A673 (cell line): Measurements from ENCODE around the gene CEMIP. TPM values are rescaled to one million over a fixed set of nuclear protein-coding genes. Genes with fewer than 3 reads are reported as not detected.

ENCODE experiments used
- BruUV-seq: library from RNA; stranded (reverse); fragments of 400-500 nt; replicated peaks from 2 replicates; lab custom pipeline; 2021; lab: Mats Ljungman, UMichigan
- CTCF ChIA-PET: fragments of 300-600 bp; sonication (Branson Sonifier 250); formaldehyde crosslinking; loops from one replicate; lab custom pipeline; 2022; ENCODE audit warnings: antibody characterized with exemption; lab: Charles Lee
- POLR2A ChIA-PET: fragments of 300-600 bp; sonication (Branson Sonifier 250); formaldehyde crosslinking; loops from one replicate; lab custom pipeline; 2022; ENCODE audit warnings: antibody characterized with exemption; ENCODE audit not compliant: low non-redundant PET; lab: Charles Lee
- DNase-seq: peaks from one replicate; pipeline ENCODE4 v3.0.0-alpha.2; 2015; ENCODE audit warnings: low spot score
- H3K27ac ChIP-seq: fragments of 200-600 bp; sonication (generic); 2 replicates; pipeline ENCODE4 v1.5.1; 2016; ENCODE audit warnings: mixed run types, low read depth, mild to moderate bottlenecking, mixed read lengths, antibody characterized with exemption, low read length; ENCODE audit not compliant: poor library complexity, severe bottlenecking
- H3K27me3 ChIP-seq: fragments of 200-600 bp; sonication (generic); replicated peaks from 2 replicates; pipeline ENCODE4 v1.6.1; 2017; ENCODE audit warnings: mixed run types, low read depth, mild to moderate bottlenecking, mixed read lengths, antibody characterized with exemption, low read length; ENCODE audit not compliant: insufficient read depth, poor library complexity
- H3K36me3 ChIP-seq: fragments of 200-600 bp; sonication (generic); 2 replicates; pipeline ENCODE4 v1.6.1; 2016; ENCODE audit warnings: mixed run types, mild to moderate bottlenecking, mixed read lengths, antibody characterized with exemption, low read length; ENCODE audit not compliant: insufficient read depth, poor library complexity, severe bottlenecking
- H3K4me1 ChIP-seq: fragments of 200-600 bp; sonication (generic); 2 replicates; pipeline ENCODE4 v1.6.1; 2017; ENCODE audit warnings: mixed run types, mild to moderate bottlenecking, mixed read lengths, antibody characterized with exemption, low read length; ENCODE audit not compliant: insufficient read depth, poor library complexity, severe bottlenecking
- H3K4me3 ChIP-seq: fragments of 200-600 bp; sonication (generic); 2 replicates; pipeline ENCODE4 v1.5.1; 2016; ENCODE audit warnings: low read depth, mixed run types, mild to moderate bottlenecking, mixed read lengths, low read length; ENCODE audit not compliant: poor library complexity, severe bottlenecking
- H3K9me3 ChIP-seq: fragments of 200-600 bp; sonication (generic); 2 replicates; pipeline ENCODE4 v1.6.1; 2016; ENCODE audit warnings: mixed run types, low read depth, mild to moderate bottlenecking, mixed read lengths, antibody characterized with exemption, low read length; ENCODE audit not compliant: poor library complexity, severe bottlenecking
- EZH2 ChIP-seq: fragments of 200-600 bp; sonication (generic); IDR thresholded peaks from 2 replicates; pipeline ENCODE4 v1.6.1; 2017; ENCODE audit warnings: borderline replicate concordance, low read depth, mild to moderate bottlenecking, mixed read lengths, antibody characterized with exemption, low read length; ENCODE audit not compliant: poor library complexity, severe bottlenecking
- intact Hi-C: fragments of 100-400 bp; cut with micrococcal nuclease; formaldehyde crosslinking; loops from one replicate; pipeline ENCODE4 v1.10.0; 2022; ENCODE audit not compliant: unreplicated experiment
- total RNA-seq: library from RNA; stranded (reverse); gene quantifications from 2 replicates; pipeline ENCODE4 v1.2.3, GENCODE V29; 2021
- TF ChIP-seq, protein P1 (sequence below): fragments of 300-800, 200-600 bp; sonication (generic); conservative IDR thresholded peaks from 2 replicates; pipeline ENCODE4 v1.5.1; 2017; ENCODE audit warnings: low read depth, mild to moderate bottlenecking, antibody characterized with exemption, low read length, moderate library complexity, mixed read lengths

Gene CEMIP
- total RNA-seq, 1 experiment from 2014 or later, result not detected

- H3K36me3 ChIP-seq, result no peaks in the 10 kb centered on the region
- no peaks in the 10 kb centered on the region for H3K4me1 ChIP-seq
- no peak for DNase-seq
- BruUV-seq, result no TSS peak
- no peaks in the 10 kb centered on the region for H3K9me3 ChIP-seq
- no peak overlapping the region for H3K4me3 ChIP-seq
- ChIA-PET CTCF (no interaction called here), POLR2A (no interaction called here)
- TF ChIP-seq EZH2, result no peak
- TF ChIP-seq, protein P1, sequence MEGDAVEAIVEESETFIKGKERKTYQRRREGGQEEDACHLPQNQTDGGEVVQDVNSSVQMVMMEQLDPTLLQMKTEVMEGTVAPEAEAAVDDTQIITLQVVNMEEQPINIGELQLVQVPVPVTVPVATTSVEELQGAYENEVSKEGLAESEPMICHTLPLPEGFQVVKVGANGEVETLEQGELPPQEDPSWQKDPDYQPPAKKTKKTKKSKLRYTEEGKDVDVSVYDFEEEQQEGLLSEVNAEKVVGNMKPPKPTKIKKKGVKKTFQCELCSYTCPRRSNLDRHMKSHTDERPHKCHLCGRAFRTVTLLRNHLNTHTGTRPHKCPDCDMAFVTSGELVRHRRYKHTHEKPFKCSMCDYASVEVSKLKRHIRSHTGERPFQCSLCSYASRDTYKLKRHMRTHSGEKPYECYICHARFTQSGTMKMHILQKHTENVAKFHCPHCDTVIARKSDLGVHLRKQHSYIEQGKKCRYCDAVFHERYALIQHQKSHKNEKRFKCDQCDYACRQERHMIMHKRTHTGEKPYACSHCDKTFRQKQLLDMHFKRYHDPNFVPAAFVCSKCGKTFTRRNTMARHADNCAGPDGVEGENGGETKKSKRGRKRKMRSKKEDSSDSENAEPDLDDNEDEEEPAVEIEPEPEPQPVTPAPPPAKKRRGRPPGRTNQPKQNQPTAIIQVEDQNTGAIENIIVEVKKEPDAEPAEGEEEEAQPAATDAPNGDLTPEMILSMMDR, result no peak
- peaks cover 17% of the 10 kb centered on the region for H3K27me3 ChIP-seq
- intact Hi-C loops, result no loop called here
- no peak overlapping the region for H3K27ac ChIP-seq
Observed at GRCh38 chr15:80816936-80817335, 37.8 kb downstream of the CEMIP start.

DNA sequence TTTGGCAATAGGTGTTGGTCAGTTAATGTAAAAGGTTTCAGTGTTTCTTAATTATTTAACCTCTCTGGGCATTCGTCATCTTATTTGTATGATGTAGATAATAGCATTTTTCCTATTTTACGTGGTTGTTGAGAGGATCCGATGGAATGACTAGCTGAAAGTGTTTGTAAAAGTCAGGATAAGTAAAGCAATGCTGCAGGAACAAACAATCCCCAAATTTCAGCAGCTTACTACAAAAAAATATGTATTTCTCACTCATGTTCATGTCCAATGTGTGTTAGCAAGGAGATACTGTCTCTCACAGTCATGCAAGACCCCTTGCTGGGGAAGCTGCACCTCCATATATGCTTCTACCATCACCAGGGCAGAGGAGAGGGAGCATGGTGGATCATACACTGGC, 38.7 kb downstream of the CEMIP start:
- TF ChIP-seq, protein P1, result no peak
- TF ChIP-seq EZH2, result no peak
- DNase-seq, result no peak
- H3K36me3 ChIP-seq, result no peaks in the 10 kb centered on the region
- intact Hi-C loops, result no loop called here
- H3K4me3 ChIP-seq, result no peak overlapping the region
- no peaks in the 10 kb centered on the region for H3K4me1 ChIP-seq
- peaks cover 15% of the 10 kb centered on the region for H3K27me3 ChIP-seq
- BruUV-seq, result no TSS peak
- no peaks in the 10 kb centered on the region for H3K9me3 ChIP-seq
- POLR2A ChIA-PET, result no interaction called here
- no peak overlapping the region for H3K27ac ChIP-seq
- CTCF ChIA-PET, result interaction anchor here (0.6 kb wide), 1 partner anchor 41 kb away, joined by 3 read pairs; no protein-coding TSS in a partner anchor

GRCh38 chr15:80819001-80819400, 39.8 kb downstream of the CEMIP start:
- H3K9me3 ChIP-seq, result no peaks in the 10 kb centered on the region
- no TSS peak for BruUV-seq
- no peak overlapping the region for H3K4me3 ChIP-seq
- TF ChIP-seq EZH2, result no peak
- TF ChIP-seq, protein P1, result no peak
- no peaks in the 10 kb centered on the region for H3K36me3 ChIP-seq
- H3K27me3 ChIP-seq, result peaks cover 15% of the 10 kb centered on the region
- CTCF ChIA-PET, result no interaction called here
- intact Hi-C loops, result no loop called here
- POLR2A ChIA-PET, result no interaction called here
- no peaks in the 10 kb centered on the region for H3K4me1 ChIP-seq
- no peak for DNase-seq
- no peak overlapping the region for H3K27ac ChIP-seq
